GM12801 (cell line): Measurements from ENCODE around the gene CST9L.

ENCODE experiments used
- TF ChIP-seq, protein P1 (sequence below): IDR thresholded peaks from one replicate; pipeline ENCODE4 v1.5.1; 2011; ENCODE audit warnings: control low read depth; ENCODE audit not compliant: insufficient read length; ENCODE audit errors: extremely low read depth

Gene CST9L

GRCh38 chr20:23606652-23607049, 38.4 kb upstream of the CST9L start:
- TF ChIP-seq, protein P1, sequence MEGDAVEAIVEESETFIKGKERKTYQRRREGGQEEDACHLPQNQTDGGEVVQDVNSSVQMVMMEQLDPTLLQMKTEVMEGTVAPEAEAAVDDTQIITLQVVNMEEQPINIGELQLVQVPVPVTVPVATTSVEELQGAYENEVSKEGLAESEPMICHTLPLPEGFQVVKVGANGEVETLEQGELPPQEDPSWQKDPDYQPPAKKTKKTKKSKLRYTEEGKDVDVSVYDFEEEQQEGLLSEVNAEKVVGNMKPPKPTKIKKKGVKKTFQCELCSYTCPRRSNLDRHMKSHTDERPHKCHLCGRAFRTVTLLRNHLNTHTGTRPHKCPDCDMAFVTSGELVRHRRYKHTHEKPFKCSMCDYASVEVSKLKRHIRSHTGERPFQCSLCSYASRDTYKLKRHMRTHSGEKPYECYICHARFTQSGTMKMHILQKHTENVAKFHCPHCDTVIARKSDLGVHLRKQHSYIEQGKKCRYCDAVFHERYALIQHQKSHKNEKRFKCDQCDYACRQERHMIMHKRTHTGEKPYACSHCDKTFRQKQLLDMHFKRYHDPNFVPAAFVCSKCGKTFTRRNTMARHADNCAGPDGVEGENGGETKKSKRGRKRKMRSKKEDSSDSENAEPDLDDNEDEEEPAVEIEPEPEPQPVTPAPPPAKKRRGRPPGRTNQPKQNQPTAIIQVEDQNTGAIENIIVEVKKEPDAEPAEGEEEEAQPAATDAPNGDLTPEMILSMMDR, result peak; percentile 39

GRCh38 chr20:23605867-23606651, 37.8 kb upstream of the CST9L start, which contains the start of gene CST9:
Gene CST9, minus strand, starts transcription at chr20:23605917. Its CDS starts 53 bp downstream, at chr20:23605864.
- TF ChIP-seq, protein P1, result no peak

DNA sequence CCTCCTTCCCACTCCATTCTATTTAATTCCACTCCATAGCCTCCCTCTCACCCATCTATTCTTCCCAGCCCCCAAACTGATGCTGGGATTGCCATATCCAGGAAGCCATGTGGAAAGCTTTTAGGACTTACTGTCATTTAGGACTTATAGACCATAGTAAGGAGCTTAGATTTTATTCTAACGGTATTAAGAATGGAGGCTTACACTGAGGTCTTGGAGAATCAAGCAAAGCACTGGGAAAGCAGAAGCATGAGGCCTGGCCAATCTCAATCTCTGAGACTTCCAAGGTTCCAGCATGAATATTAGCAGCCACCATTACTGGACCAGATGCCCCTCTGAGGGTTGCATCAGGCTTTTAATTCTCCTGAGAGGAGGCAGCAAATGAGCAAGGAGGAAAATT, 36.0 kb upstream of the CST9L start:
- TF ChIP-seq, protein P1, result no peak

DNA sequence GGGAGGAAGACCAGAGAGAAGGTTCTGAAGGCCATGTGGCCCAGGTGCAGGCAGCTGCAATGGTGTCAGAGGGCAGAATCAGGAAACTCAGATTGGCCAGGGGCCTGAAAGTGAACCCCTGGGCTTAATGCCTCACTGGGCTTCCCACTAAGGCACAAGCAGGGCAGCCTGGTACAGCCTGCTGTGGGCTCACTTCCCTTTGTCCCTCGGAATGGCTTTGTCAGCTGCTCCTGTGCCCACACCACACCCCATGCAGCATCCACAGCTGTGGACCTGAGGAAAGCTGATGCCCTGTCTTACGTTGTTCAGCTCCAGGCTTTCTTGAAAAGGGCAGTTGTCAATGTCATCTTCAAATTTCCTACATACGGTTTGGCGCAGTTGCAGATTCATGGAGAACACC, 35.0 kb upstream of the CST9L start:
- TF ChIP-seq, protein P1, result no peak

DNA sequence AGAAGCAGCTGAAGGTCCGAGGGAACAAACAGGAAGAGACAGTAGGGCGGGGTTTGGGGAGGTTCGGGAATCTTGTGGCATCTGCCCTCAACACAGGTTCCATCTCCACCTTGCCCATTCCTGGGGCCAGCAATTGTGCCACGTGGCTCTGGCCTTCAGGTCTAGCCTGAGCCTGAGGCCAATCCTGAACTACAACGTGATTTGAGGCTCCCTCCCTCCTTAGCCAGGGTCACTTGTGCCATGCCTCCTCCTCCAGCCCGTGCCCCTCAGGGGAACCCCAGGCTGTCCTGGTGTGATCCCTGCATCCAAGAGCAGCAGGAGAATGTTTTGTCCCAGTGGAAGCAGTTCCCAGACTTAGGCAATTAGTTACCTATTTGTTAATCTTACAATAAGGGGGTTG, 34.4 kb upstream of the CST9L start:
- TF ChIP-seq, protein P1, result no peak

DNA sequence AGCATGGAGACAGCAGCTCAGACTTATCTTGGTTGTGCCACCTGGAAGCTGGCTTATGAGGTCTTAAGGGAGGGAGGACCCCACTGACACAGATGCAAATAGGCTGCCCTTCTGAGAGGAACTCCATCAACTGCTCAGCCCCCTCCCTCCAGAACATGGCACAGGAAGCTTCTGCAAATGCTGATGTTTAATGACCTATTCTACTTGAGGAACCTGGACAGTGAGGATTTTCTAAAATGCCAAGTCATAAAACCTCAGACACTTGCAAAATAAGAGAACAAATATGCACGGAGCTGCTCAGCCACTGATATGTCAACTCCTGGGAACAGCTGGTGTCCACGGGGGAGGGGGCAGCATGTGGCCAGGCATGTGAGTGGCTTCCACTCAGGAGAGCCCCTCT, 34.0 kb upstream of the CST9L start:
- TF ChIP-seq, protein P1, result no peak

DNA sequence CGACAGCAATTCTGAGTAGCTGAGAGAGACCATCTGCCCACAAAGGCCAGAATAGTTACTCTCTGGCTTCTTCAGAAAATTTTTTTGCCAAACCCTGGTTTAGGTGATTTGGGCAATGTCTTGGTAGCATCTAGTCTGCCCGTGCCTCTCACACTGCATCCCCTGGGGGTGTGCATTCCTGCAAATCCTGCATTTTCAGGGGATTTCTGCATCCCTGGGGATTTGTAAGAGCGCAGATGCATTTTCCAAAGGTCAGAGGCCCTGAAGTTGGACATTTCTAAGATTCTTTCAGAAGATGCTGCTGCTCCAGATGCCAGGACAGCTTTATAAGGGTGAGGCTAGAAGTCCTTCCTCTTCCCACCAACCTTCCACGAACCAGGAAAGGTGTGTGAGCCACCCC, 33.4 kb upstream of the CST9L start:
- TF ChIP-seq, protein P1, result no peak
